ENCODE measurements around the gene SH3RF1.

The SH3RF1 gene

DNA sequence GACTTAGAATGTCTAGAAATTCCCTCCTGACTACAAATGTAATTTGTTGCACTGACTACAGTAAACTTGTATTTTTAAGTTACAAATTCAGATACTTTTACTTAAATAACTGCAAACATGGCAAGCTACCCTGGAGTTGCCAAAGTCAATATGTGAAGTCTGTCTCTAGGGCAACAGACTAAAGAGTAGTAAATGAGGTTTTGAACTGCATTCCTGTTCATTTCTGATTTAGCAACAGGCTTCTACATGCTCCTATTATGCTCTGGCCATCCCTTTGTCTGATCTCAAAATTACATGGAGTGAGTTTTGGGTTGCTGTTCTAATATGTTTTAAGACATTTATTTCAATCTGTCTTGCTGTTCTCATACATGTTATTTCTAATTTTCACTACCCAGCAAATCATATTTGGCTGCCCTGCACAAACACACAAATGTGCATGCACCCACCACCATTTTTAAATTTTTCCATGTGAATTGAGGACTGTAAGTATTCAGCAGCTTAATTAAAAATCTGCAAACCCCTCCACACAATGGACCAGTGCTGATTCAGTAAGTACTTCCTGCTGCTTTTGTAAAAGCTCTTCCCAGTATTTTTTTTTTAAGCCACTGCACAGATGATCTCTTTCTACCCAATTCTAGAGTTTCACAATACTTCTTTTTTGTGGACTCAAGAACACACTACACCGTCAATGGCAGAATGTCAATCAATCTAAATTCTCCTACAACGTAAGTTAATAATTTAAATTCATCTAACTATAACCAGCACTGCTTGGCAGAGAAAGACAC lies 26.7 kb downstream of the SH3RF1 start:
- no peaks in the 10 kb centered on the region for H3F3A ChIP-seq (ENCODE audit: control insufficient read depth, insufficient read depth)
- H3K36me3 ChIP-seq (ENCODE audit: control insufficient read depth, low read length) = no peaks in the 10 kb centered on the region
- no peak for TF ChIP-seq EZH2phosphoT487 (IDR thresholded peaks at IDR 0.05; ENCODE audit: borderline replicate concordance, low read length)
- TF ChIP-seq, protein P1, sequence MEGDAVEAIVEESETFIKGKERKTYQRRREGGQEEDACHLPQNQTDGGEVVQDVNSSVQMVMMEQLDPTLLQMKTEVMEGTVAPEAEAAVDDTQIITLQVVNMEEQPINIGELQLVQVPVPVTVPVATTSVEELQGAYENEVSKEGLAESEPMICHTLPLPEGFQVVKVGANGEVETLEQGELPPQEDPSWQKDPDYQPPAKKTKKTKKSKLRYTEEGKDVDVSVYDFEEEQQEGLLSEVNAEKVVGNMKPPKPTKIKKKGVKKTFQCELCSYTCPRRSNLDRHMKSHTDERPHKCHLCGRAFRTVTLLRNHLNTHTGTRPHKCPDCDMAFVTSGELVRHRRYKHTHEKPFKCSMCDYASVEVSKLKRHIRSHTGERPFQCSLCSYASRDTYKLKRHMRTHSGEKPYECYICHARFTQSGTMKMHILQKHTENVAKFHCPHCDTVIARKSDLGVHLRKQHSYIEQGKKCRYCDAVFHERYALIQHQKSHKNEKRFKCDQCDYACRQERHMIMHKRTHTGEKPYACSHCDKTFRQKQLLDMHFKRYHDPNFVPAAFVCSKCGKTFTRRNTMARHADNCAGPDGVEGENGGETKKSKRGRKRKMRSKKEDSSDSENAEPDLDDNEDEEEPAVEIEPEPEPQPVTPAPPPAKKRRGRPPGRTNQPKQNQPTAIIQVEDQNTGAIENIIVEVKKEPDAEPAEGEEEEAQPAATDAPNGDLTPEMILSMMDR (IDR thresholded peaks at IDR 0.05; ENCODE audit: low read depth, low read length, poor library complexity, severe bottlenecking) = no peak
- no peaks in the 10 kb centered on the region for H4K20me1 ChIP-seq (ENCODE audit: control insufficient read depth, insufficient read depth, low read depth, low read length)
- H3K79me2 ChIP-seq (ENCODE audit: control insufficient read depth, low read length) = no peaks in the 10 kb centered on the region
- H3K4me3 ChIP-seq (ENCODE audit: low read length) = no peak overlapping the region
- no peaks in the 10 kb centered on the region for H3K9me2 ChIP-seq (replicated peaks; ENCODE audit: control insufficient read depth, low read length)
- H3K27ac ChIP-seq (ENCODE audit: low read depth, low read length) = no peak overlapping the region
- no peaks in the 10 kb centered on the region for H3K4me1 ChIP-seq (ENCODE audit: control insufficient read depth, low read length)
- H3K4me2 ChIP-seq (ENCODE audit: low read length) = no peak overlapping the region
- no peaks in the 10 kb centered on the region for H3K9me3 ChIP-seq (ENCODE audit: control insufficient read depth, insufficient read depth, low read length)
- no peaks in the 10 kb centered on the region for H3K27me3 ChIP-seq (ENCODE audit: control insufficient read depth, low read length)

DNA sequence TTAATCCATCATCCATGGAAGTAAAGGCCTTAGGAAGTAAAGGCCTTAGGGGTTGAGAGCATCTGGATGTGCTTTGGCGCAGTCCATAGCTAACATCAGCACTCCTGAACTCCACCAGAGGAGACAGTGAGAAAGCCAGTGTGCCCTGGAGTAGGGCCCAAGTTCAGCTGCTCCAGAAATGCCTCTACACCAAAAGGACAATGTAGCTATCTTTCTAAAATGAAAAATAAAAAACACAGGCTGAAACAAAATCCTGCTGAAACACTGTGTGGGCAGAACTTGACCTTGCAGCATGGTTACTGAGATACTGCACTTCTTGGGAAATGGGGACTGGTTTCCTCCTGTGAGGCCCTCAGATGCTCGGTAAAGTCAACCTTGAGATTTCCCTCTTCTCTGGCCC lies 29.3 kb downstream of the SH3RF1 start:
- no peaks in the 10 kb centered on the region for H3K36me3 ChIP-seq (ENCODE audit: control insufficient read depth, low read length)
- H3K4me1 ChIP-seq (ENCODE audit: control insufficient read depth, low read length) = no peaks in the 10 kb centered on the region
- no peak overlapping the region for H3K4me2 ChIP-seq (ENCODE audit: low read length)
- no peaks in the 10 kb centered on the region for H3K79me2 ChIP-seq (ENCODE audit: control insufficient read depth, low read length)
- no peaks in the 10 kb centered on the region for H4K20me1 ChIP-seq (ENCODE audit: control insufficient read depth, insufficient read depth, low read depth, low read length)
- no peak for TF ChIP-seq EZH2phosphoT487 (IDR thresholded peaks at IDR 0.05; ENCODE audit: borderline replicate concordance, low read length)
- no peaks in the 10 kb centered on the region for H3K27me3 ChIP-seq (ENCODE audit: control insufficient read depth, low read length)
- no peak overlapping the region for H3K4me3 ChIP-seq (ENCODE audit: low read length)
- no peak overlapping the region for H3K27ac ChIP-seq (ENCODE audit: low read depth, low read length)
- no peaks in the 10 kb centered on the region for H3K9me2 ChIP-seq (replicated peaks; ENCODE audit: control insufficient read depth, low read length)
- no peaks in the 10 kb centered on the region for H3F3A ChIP-seq (ENCODE audit: control insufficient read depth, insufficient read depth)
- H3K9me3 ChIP-seq (ENCODE audit: control insufficient read depth, insufficient read depth, low read length) = no peaks in the 10 kb centered on the region

DNA sequence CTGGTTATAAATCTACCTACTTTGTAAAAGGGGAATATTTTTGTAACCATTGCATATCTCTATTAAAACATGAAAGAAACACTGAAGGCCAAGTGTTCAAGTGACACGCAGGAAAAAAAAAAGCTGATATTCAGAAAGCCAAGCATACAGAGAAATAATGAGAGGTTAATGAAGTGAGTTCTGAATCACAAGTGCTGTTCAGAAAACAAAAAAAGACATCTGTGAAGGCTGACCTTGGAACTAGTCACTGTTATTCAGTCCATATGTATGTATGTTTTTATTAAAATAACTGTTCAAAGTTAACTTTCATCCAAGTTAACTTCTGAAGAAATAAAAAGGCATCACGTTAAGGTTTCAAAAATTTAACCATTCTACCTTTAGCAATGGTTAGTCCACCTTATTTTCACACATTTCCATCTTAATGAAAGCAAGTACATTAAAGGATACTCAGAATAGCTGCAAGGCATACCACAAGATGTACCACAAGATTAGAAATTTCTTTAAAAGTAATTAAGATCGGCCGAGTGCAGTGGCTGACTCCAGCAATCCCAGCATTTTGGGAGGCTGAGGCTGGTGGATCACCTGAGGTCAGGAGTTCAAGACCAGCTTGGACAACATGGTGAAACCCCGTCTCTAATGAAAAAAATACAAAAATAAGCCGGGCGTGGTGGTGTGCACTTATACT lies 31.4 kb downstream of the SH3RF1 start:
- H3K36me3 ChIP-seq (ENCODE audit: control insufficient read depth, low read length) = no peaks in the 10 kb centered on the region
- TF ChIP-seq, protein P1 (IDR thresholded peaks at IDR 0.05; ENCODE audit: low read depth, low read length, poor library complexity, severe bottlenecking) = no peak
- TF ChIP-seq EZH2phosphoT487 (IDR thresholded peaks at IDR 0.05; ENCODE audit: borderline replicate concordance, low read length) = no peak
- H3K4me1 ChIP-seq (ENCODE audit: control insufficient read depth, low read length) = no peaks in the 10 kb centered on the region
- H3K4me2 ChIP-seq (ENCODE audit: low read length) = no peak overlapping the region
- H3K9me2 ChIP-seq (replicated peaks; ENCODE audit: control insufficient read depth, low read length) = no peaks in the 10 kb centered on the region
- no peaks in the 10 kb centered on the region for H3K9me3 ChIP-seq (ENCODE audit: control insufficient read depth, insufficient read depth, low read length)
- H4K20me1 ChIP-seq (ENCODE audit: control insufficient read depth, insufficient read depth, low read depth, low read length) = no peaks in the 10 kb centered on the region
- no peak overlapping the region for H3K4me3 ChIP-seq (ENCODE audit: low read length)
- H3K79me2 ChIP-seq (ENCODE audit: control insufficient read depth, low read length) = no peaks in the 10 kb centered on the region
- H3K27me3 ChIP-seq (ENCODE audit: control insufficient read depth, low read length) = no peaks in the 10 kb centered on the region
- H3F3A ChIP-seq (ENCODE audit: control insufficient read depth, insufficient read depth) = no peaks in the 10 kb centered on the region
- H3K27ac ChIP-seq (ENCODE audit: low read depth, low read length) = no peak overlapping the region

DNA sequence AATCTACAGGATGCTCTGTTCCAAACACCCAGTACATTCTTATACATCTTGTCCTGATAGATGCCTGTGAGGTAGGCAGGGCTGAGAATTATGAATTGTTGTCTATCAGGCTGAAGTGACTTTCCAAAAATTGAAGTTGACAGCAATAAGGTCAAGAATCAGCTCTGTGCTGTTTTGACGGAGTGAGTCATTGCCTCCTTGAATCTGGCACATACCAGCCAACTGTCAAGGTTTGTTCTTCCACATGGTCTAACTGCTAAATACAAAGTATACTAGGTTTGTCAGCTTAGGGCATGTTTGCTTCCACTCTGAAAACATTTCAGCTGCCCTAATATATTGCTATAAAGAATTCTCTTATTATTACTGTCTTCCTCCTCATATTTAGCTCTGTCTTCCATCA lies 32.3 kb downstream of the SH3RF1 start:
- H3K27me3 ChIP-seq (ENCODE audit: control insufficient read depth, low read length) = no peaks in the 10 kb centered on the region
- no peak overlapping the region for H3K4me3 ChIP-seq (ENCODE audit: low read length)
- TF ChIP-seq, protein P1 (IDR thresholded peaks at IDR 0.05; ENCODE audit: low read depth, low read length, poor library complexity, severe bottlenecking) = no peak
- no peak for TF ChIP-seq EZH2phosphoT487 (IDR thresholded peaks at IDR 0.05; ENCODE audit: borderline replicate concordance, low read length)
- no peaks in the 10 kb centered on the region for H3K4me1 ChIP-seq (ENCODE audit: control insufficient read depth, low read length)
- H3K4me2 ChIP-seq (ENCODE audit: low read length) = no peak overlapping the region
- H3K9me2 ChIP-seq (replicated peaks; ENCODE audit: control insufficient read depth, low read length) = no peaks in the 10 kb centered on the region
- no peaks in the 10 kb centered on the region for H3K79me2 ChIP-seq (ENCODE audit: control insufficient read depth, low read length)
- no peaks in the 10 kb centered on the region for H3K9me3 ChIP-seq (ENCODE audit: control insufficient read depth, insufficient read depth, low read length)
- no peaks in the 10 kb centered on the region for H4K20me1 ChIP-seq (ENCODE audit: control insufficient read depth, insufficient read depth, low read depth, low read length)
- no peaks in the 10 kb centered on the region for H3F3A ChIP-seq (ENCODE audit: control insufficient read depth, insufficient read depth)
- H3K36me3 ChIP-seq (ENCODE audit: control insufficient read depth, low read length) = no peaks in the 10 kb centered on the region
- no peak overlapping the region for H3K27ac ChIP-seq (ENCODE audit: low read depth, low read length)

Data from DOHH2 (cell line).